HUES64 (cell line): Measurements from ENCODE around the gene TMEM243.

Experiments used
- H3K27ac ChIP-seq: 2 replicates; pipeline ENCODE4 v1.7.0; 2013; ENCODE audit warnings: low read depth, low read length, inconsistent platforms
- H3K27me3 ChIP-seq: 2 replicates; pipeline ENCODE4 v1.6.1; 2013; ENCODE audit warnings: mild to moderate bottlenecking, low read length; ENCODE audit not compliant: insufficient read depth
- H3K36me3 ChIP-seq: 2 replicates; pipeline ENCODE4 v1.6.1; 2013; ENCODE audit warnings: mild to moderate bottlenecking, low read length; ENCODE audit not compliant: insufficient read depth
- H3K4me1 ChIP-seq: 2 replicates; pipeline ENCODE4 v1.6.1; 2013; ENCODE audit warnings: mild to moderate bottlenecking, low read length, moderate library complexity; ENCODE audit not compliant: insufficient read depth
- H3K4me3 ChIP-seq: 2 replicates; pipeline ENCODE4 v1.5.1; 2013; ENCODE audit warnings: mild to moderate bottlenecking, low read length, moderate library complexity
- H3K9ac ChIP-seq: 2 replicates; pipeline ENCODE4 v1.6.1; 2013; ENCODE audit warnings: mild to moderate bottlenecking, low read depth, low read length
- H3K9me3 ChIP-seq: 2 replicates; pipeline ENCODE4 v1.6.1; 2013; ENCODE audit warnings: low read depth, low read length; ENCODE audit not compliant: insufficient read depth
- WGBS: fragments of 150-250, 120-280 bp; methylation state at CpG from one replicate; pipeline ENCODE4 v1.1.7; 2013; ENCODE audit warnings: missing lambda C conversion rate; 5-methylcytosine and 5-hydroxymethylcytosine counted together

TMEM243 gene

GRCh38 chr7:87223666-87224065 lies 4.1 kb upstream of the TMEM243 start:
- 60% methylated on average over 1 of the region's 1 CpG for WGBS

GRCh38 chr7:87220734-87221215 lies 1.2 kb upstream of the TMEM243 start:
- 33% methylated on average over 17 of the region's 17 CpGs for WGBS

More at GRCh38 chr7:87223666-87224065, 4.1 kb upstream of the TMEM243 start:
- Histone ChIP-seq H3K9me3 (no peaks in the 10 kb centered on the region), H3K4me3 (no peak overlapping the region), H3K4me1 (0 out of 2 replicates have a peak, but pooled peaks cover 3% of the 10 kb centered on the region), H3K9ac (no peak overlapping the region), H3K27me3 (peaks cover 46% of the 10 kb centered on the region), H3K36me3 (no peaks in the 10 kb centered on the region), H3K27ac (no peak overlapping the region)

GRCh38 chr7:87220026-87220733 lies 648 bp upstream of the TMEM243 start:
- peaks cover 13% of the 10 kb centered on the region for H3K36me3 ChIP-seq
- WGBS = under 1% methylated on average over 75 of the region's 75 CpGs
- 0 out of 2 replicates have a peak overlapping the region, but pooled peaks have one; percentile 45 for H3K27ac ChIP-seq
- peaks cover 46% of the 10 kb centered on the region for H3K27me3 ChIP-seq
- 0 out of 2 replicates have a peak, but pooled peaks cover 4% of the 10 kb centered on the region for H3K4me1 ChIP-seq
- peak overlapping the region; percentile 85 for H3K4me3 ChIP-seq
- peak overlapping the region; percentile 84 for H3K9ac ChIP-seq
- H3K9me3 ChIP-seq = no peaks in the 10 kb centered on the region

More at GRCh38 chr7:87220734-87221215, 1.2 kb upstream of the TMEM243 start:
- Histone ChIP-seq H3K9me3 (no peaks in the 10 kb centered on the region), H3K4me1 (0 out of 2 replicates have a peak, but pooled peaks cover 4% of the 10 kb centered on the region), H3K27ac (no peak overlapping the region), H3K4me3 (peak overlapping the region; percentile 85), H3K27me3 (peaks cover 46% of the 10 kb centered on the region), H3K36me3 (peaks cover 13% of the 10 kb centered on the region), H3K9ac (no peak overlapping the region)

GRCh38 chr7:87218796-87219544 lies 562 bp downstream of the TMEM243 start:
- H3K4me3 ChIP-seq = peak overlapping the region; percentile 85
- no peaks in the 10 kb centered on the region for H3K9me3 ChIP-seq
- H3K27me3 ChIP-seq = peaks cover 35% of the 10 kb centered on the region
- WGBS = 10% methylated on average over 17 of the region's 17 CpGs
- H3K9ac ChIP-seq = peak overlapping the region; percentile 84
- H3K27ac ChIP-seq = peak overlapping the region; percentile 69; the same call in 1 of the 2 replicates
- H3K4me1 ChIP-seq = peaks cover 12% of the 10 kb centered on the region; the same call in 1 of the 2 replicates
- peaks cover 13% of the 10 kb centered on the region for H3K36me3 ChIP-seq

- H3K4me3 ChIP-seq = peak overlapping the region; percentile 85
- peaks cover 27% of the 10 kb centered on the region for H3K27me3 ChIP-seq
- H3K4me1 ChIP-seq = peaks cover 14% of the 10 kb centered on the region; the same call in 1 of the 2 replicates
- 91% methylated on average over 9 of the region's 9 CpGs for WGBS
- no peak overlapping the region for H3K9ac ChIP-seq
- no peaks in the 10 kb centered on the region for H3K9me3 ChIP-seq
- peaks cover 13% of the 10 kb centered on the region for H3K36me3 ChIP-seq
- H3K27ac ChIP-seq = no peak overlapping the region
Measured at GRCh38 chr7:87217983-87218653, 1.4 kb downstream of the TMEM243 start.

GRCh38 chr7:87216701-87217508 lies 2.6 kb downstream of the TMEM243 start:
- 94% methylated on average over 5 of the region's 5 CpGs for WGBS

GRCh38 chr7:87215046-87215445 lies 4.5 kb downstream of the TMEM243 start:
- 96% methylated on average over 3 of the region's 3 CpGs for WGBS
- H3K27me3 ChIP-seq = no peaks in the 10 kb centered on the region
- peaks cover 14% of the 10 kb centered on the region; the same call in 1 of the 2 replicates for H3K4me1 ChIP-seq
- no peak overlapping the region for H3K27ac ChIP-seq
- no peak overlapping the region for H3K9ac ChIP-seq
- H3K4me3 ChIP-seq = no peak overlapping the region
- H3K9me3 ChIP-seq = no peaks in the 10 kb centered on the region
- H3K36me3 ChIP-seq = peaks cover 19% of the 10 kb centered on the region

More at GRCh38 chr7:87216701-87217508, 2.6 kb downstream of the TMEM243 start:
- H3K4me3 ChIP-seq = no peak overlapping the region
- no peak overlapping the region for H3K9ac ChIP-seq
- H3K9me3 ChIP-seq = no peaks in the 10 kb centered on the region
- no peak overlapping the region for H3K27ac ChIP-seq
- peaks cover 15% of the 10 kb centered on the region for H3K36me3 ChIP-seq
- H3K4me1 ChIP-seq = peaks cover 14% of the 10 kb centered on the region; the same call in 1 of the 2 replicates
- H3K27me3 ChIP-seq = peaks cover 15% of the 10 kb centered on the region

GRCh38 chr7:87213811-87214210 lies 5.7 kb downstream of the TMEM243 start:
- Histone ChIP-seq H3K27ac (0 out of 2 replicates have a peak overlapping the region, but pooled peaks have one; percentile 25), H3K4me1 (peaks cover 12% of the 10 kb centered on the region; the same call in 1 of the 2 replicates), H3K27me3 (no peaks in the 10 kb centered on the region), H3K9ac (no peak overlapping the region; the same call in 1 of the 2 replicates), H3K4me3 (no peak overlapping the region), H3K36me3 (peaks cover 21% of the 10 kb centered on the region), H3K9me3 (no peaks in the 10 kb centered on the region)
- WGBS = 63% methylated on average over 2 of the region's 2 CpGs

- Histone ChIP-seq H3K36me3 (peaks cover 26% of the 10 kb centered on the region), H3K27ac (no peak overlapping the region), H3K27me3 (no peaks in the 10 kb centered on the region), H3K9ac (no peak overlapping the region), H3K4me1 (peaks cover 10% of the 10 kb centered on the region; the same call in 1 of the 2 replicates), H3K4me3 (no peak overlapping the region), H3K9me3 (no peaks in the 10 kb centered on the region)
- 98% methylated on average over 1 of the region's 1 CpG for WGBS
Measured at GRCh38 chr7:87213252-87213651, 6.3 kb downstream of the TMEM243 start.

GRCh38 chr7:87212498-87212897 lies 7.0 kb downstream of the TMEM243 start:
- 100% methylated on average over 1 of the region's 1 CpG for WGBS
- Histone ChIP-seq H3K4me3 (no peak overlapping the region), H3K27me3 (no peaks in the 10 kb centered on the region), H3K9ac (no peak overlapping the region), H3K4me1 (peaks cover 10% of the 10 kb centered on the region; the same call in 1 of the 2 replicates), H3K36me3 (peaks cover 29% of the 10 kb centered on the region), H3K9me3 (0 out of 2 replicates have a peak, but pooled peaks cover 3% of the 10 kb centered on the region), H3K27ac (no peak overlapping the region)
